ENCODE data around the gene CNTLN. TPM values are rescaled to one million over a fixed set of nuclear protein-coding genes. Genes with fewer than 3 reads are reported as not detected.
A peak's percentile ranks its signal among the peaks of the same experiment; 100 is the strongest.

CNTLN gene
- total RNA-seq, 2 donors from 2014 or later: 2.4 to 2.6 TPM

GRCh38 chr9:17528859-17529258 lies 394.0 kb downstream of the CNTLN start:
- Histone ChIP-seq H3K36me3 (no peaks in the 10 kb centered on the region), H3K4me1 (no peaks in the 10 kb centered on the region), H3K27me3 (no peaks in the 10 kb centered on the region), H3K9me3 (no peaks in the 10 kb centered on the region), H3K9ac (ENCODE audit: low read depth in 2 of 2, low read length in 2 of 2) (no peak overlapping the region), H3K4me3 (no peak overlapping the region), H3K27ac (no peak overlapping the region)
- TF ChIP-seq CTCF (IDR thresholded peaks at IDR 0.05): no peak
- no peak for DNase-seq
- intact Hi-C loops (cut with DNase I): loop anchor here (10.0 kb wide), 1 partner anchor 1496 kb away; no protein-coding TSS in a partner anchor

GRCh38 chr9:17531642-17532254 lies 396.9 kb downstream of the CNTLN start:
- Histone ChIP-seq H3K4me1 (no peaks in the 10 kb centered on the region), H3K9ac (ENCODE audit: low read depth in 2 of 2, low read length in 2 of 2) (no peak overlapping the region)
- peak; percentile 54 for TF ChIP-seq CTCF (IDR thresholded peaks at IDR 0.05)

DNA sequence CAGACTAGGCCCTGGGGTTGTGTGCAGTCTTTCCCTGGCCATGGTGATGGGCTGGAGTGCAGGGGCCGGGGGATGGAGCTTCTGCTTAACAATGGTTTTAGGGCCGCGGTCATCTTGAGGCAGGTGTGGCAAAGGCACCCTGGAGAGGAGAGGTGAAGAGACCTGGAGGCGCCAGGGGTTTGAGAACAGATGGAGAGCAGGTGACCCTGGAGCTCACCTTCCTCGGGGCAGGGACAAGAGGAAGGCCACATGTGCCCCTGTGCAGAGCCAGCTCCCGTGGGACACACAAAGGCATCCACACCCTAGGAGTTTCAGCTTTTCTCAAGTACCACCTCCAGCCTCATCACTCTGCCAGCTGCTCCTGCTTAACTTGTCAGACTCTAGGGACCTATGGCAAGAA lies 397.6 kb downstream of the CNTLN start:
- Histone ChIP-seq H3K27me3 (no peaks in the 10 kb centered on the region), H3K9ac (ENCODE audit: low read depth in 2 of 2, low read length in 2 of 2) (no peak overlapping the region), H3K4me1 (no peaks in the 10 kb centered on the region), H3K27ac (no peak overlapping the region), H3K36me3 (no peaks in the 10 kb centered on the region), H3K4me3 (no peak overlapping the region), H3K9me3 (no peaks in the 10 kb centered on the region)
- no peak for TF ChIP-seq CTCF (IDR thresholded peaks at IDR 0.05)
- intact Hi-C loops (cut with DNase I): no loop called here
- DNase-seq: no peak

More at GRCh38 chr9:17531642-17532254, 396.9 kb downstream of the CNTLN start:
- Histone ChIP-seq H3K36me3 (no peaks in the 10 kb centered on the region), H3K9me3 (no peaks in the 10 kb centered on the region), H3K27me3 (no peaks in the 10 kb centered on the region), H3K4me3 (no peak overlapping the region), H3K27ac (no peak overlapping the region)
- intact Hi-C loops (cut with DNase I): loop anchor here (2.0 kb wide), 1 partner anchor 267 kb away; no protein-coding TSS in a partner anchor
- DNase-seq: peak; percentile 50

DNA sequence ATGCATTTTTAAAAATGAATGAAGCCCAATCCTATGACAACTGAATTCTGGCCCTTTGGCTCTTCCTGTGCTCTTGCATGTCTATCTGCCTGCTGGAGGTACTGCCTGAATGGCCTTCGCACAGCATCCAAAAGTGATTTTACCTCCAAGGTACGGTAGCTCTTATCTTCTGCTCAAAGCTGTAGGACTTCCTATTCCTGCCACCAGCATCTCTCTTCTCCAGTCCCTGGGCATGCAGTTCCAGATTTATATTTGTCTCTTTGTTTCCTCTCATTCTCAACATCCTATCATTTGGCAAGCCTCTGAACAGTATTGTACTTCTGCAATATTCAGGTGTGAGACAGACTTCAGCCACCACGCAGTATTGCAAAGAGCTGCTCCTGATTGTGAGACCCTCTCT lies 400.3 kb downstream of the CNTLN start:
- Histone ChIP-seq H3K36me3 (no peaks in the 10 kb centered on the region), H3K4me1 (no peaks in the 10 kb centered on the region), H3K4me3 (no peak overlapping the region), H3K9ac (ENCODE audit: low read depth in 2 of 2, low read length in 2 of 2) (no peak overlapping the region), H3K27me3 (no peaks in the 10 kb centered on the region), H3K9me3 (no peaks in the 10 kb centered on the region), H3K27ac (no peak overlapping the region)
- TF ChIP-seq CTCF (IDR thresholded peaks at IDR 0.05): no peak
- intact Hi-C loops (cut with DNase I): no loop called here
- DNase-seq: no peak

DNA sequence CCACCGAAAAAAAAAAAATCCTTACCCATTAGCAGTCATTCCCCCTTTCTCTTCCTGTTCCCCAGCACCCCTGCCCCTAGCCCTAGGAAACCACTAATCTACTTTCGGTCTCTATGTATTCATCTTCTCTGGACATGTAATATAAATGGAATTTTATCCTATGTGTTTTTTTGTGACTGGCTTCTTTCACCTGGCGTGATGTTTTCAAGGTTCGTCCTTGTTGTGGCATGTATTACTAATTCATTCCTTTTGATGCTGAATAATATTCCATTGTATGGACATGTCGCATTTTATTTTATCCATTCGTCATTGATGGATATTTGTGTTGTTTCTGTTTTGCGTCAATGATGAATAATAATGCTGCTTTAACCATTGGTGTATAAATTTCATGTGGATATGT lies 401.2 kb downstream of the CNTLN start:
- H3K36me3 ChIP-seq: no peaks in the 10 kb centered on the region
- no peak overlapping the region for H3K27ac ChIP-seq
- TF ChIP-seq CTCF (IDR thresholded peaks at IDR 0.05): no peak
- H3K9me3 ChIP-seq: no peaks in the 10 kb centered on the region
- H3K9ac ChIP-seq (ENCODE audit: low read depth in 2 of 2, low read length in 2 of 2): no peak overlapping the region
- DNase-seq: no peak
- H3K27me3 ChIP-seq: no peaks in the 10 kb centered on the region
- intact Hi-C loops (cut with DNase I): no loop called here
- H3K4me3 ChIP-seq: no peak overlapping the region
- no peaks in the 10 kb centered on the region for H3K4me1 ChIP-seq

Data from colonic mucosa (tissue), 4 donors.